K562 (cell line): ENCODE measurements around the gene SMARCC1. TPM values are rescaled to one million over a fixed set of nuclear protein-coding genes. Genes with fewer than 3 reads are reported as not detected.

Experiments used
- ATAC-seq: fragments of 200-7000 bp; cut with Tn5 transposase; 3 replicates; pipeline ENCODE4 v1.9.1; 2020; ENCODE audit warnings: moderate library complexity
- BruUV-seq: library from RNA; stranded (reverse); fragments of 400-500 nt; replicated peaks from 2 replicates; lab custom pipeline; 2021; lab: Mats Ljungman, UMichigan
- CTCF ChIA-PET: fragments of 300-600 bp; formaldehyde crosslinking; extraction: SDS; loops from one replicate; lab custom pipeline; 2021; ENCODE audit warnings: low intra/inter-chr PET ratio; lab: Yijun Ruan, JAX
- POLR2A ChIA-PET: fragments of 300-600, 350-650 bp; sonication (Branson Sonifier 250); formaldehyde crosslinking; extraction: SDS; loops from one replicate; lab custom pipeline; 2021; ENCODE audit warnings: antibody characterized with exemption, inconsistent platforms; lab: Yijun Ruan, JAX
- DNase-seq, 4 experiments: peaks; one replicate each; pipeline versions ENCODE4 v3.0.0 to v3.0.0-alpha.2; 2011 to 2018; ENCODE audit warnings: low spot score in 3 of 4, mixed read lengths in 3 of 4; ENCODE audit errors: extremely low read depth in 1 of 4
- FAIRE-seq: peaks from 2 replicates; lab custom pipeline; 2011; peaks lifted over from hg19 to GRCh38; lab: Jason Lieb, UNC
- H2AFZ ChIP-seq: 2 replicates; pipeline ENCODE4 v1.6.0; 2011; ENCODE audit warnings: low read depth, low read length, control low read depth, inconsistent platforms
- H3K27ac ChIP-seq: fragments of 200-600 bp; 3 replicates; pipeline ENCODE4 v1.8.0; 2011; ENCODE audit warnings: low read depth, mild to moderate bottlenecking, control low read depth, inconsistent platforms, low read length, moderate library complexity, mixed read lengths; ENCODE audit errors: extremely low read depth
- H3K27me3 ChIP-seq, 2 experiments: fragments of 300-600 bp in 1 of 2; 2 replicates in 1 of 2; 3 replicates in 1 of 2; pipeline versions ENCODE4 v1.6.0 to v1.8.0; 2011; ENCODE audit warnings: inconsistent platforms in 2 of 2, low read length in 2 of 2, mild to moderate bottlenecking in 1 of 2, mixed read lengths in 1 of 2, moderate library complexity in 1 of 2; ENCODE audit not compliant: control insufficient read depth in 2 of 2, insufficient read depth in 2 of 2
- H3K36me3 ChIP-seq: fragments of 300-600 bp; 3 replicates; pipeline ENCODE4 v1.8.0; 2011; ENCODE audit warnings: mild to moderate bottlenecking, low read length, inconsistent platforms; ENCODE audit not compliant: control insufficient read depth, insufficient read depth
- H3K4me1 ChIP-seq, 2 experiments: fragments of 200-600 bp in 1 of 2; replicated peaks in 1 of 2; 2 replicates in 1 of 2; 3 replicates in 1 of 2; pipeline versions ENCODE4 v1.5.1 to v1.8.0; 2011; ENCODE audit warnings: inconsistent platforms in 2 of 2, low read length in 2 of 2, mild to moderate bottlenecking in 1 of 2, mixed read lengths in 1 of 2, moderate library complexity in 1 of 2; ENCODE audit not compliant: control insufficient read depth in 2 of 2, insufficient read depth in 2 of 2
- H3K4me2 ChIP-seq: 2 replicates; pipeline ENCODE4 v1.6.1; 2011; ENCODE audit warnings: low read length, control low read depth, inconsistent platforms, mixed read lengths; ENCODE audit not compliant: insufficient read depth
- H3K4me3 ChIP-seq: fragments of 200-600 bp; sonication (generic), shearing (Covaris generic); 2 replicates; pipeline ENCODE4 v1.5.1; 2016; ENCODE audit warnings: control low read depth, inconsistent platforms
- H3K79me2 ChIP-seq: fragments of 200-600 bp; 3 replicates; pipeline ENCODE4 v1.8.0; 2011; ENCODE audit warnings: low read length, inconsistent platforms; ENCODE audit not compliant: control insufficient read depth, insufficient read depth
- H3K9ac ChIP-seq, 2 experiments: 2 replicates each; pipeline versions ENCODE4 v1.6.0 to v1.6.1; 2011; ENCODE audit warnings: low read depth in 2 of 2, low read length in 2 of 2, control low read depth in 1 of 2, inconsistent platforms in 1 of 2, mild to moderate bottlenecking in 1 of 2, mixed read lengths in 1 of 2; ENCODE audit not compliant: insufficient read depth in 1 of 2
- H3K9me1 ChIP-seq: one replicate; pipeline ENCODE4 v1.6.0; 2011; ENCODE audit warnings: inconsistent platforms, mild to moderate bottlenecking, low read length, moderate library complexity; ENCODE audit not compliant: control insufficient read depth, insufficient read depth
- H3K9me3 ChIP-seq: replicated peaks from 2 replicates; pipeline ENCODE4 v1.5.1; 2011; ENCODE audit warnings: low read depth, low read length, inconsistent platforms; ENCODE audit not compliant: control insufficient read depth, insufficient read depth
- H4K20me1 ChIP-seq: replicated peaks from 2 replicates; pipeline ENCODE4 v1.6.1; 2011; ENCODE audit warnings: low read length, inconsistent platforms, mixed read lengths; ENCODE audit not compliant: control insufficient read depth, insufficient read depth
- CHD1 ChIP-seq: fragments of 200-600 bp; sonication (generic); IDR thresholded peaks from one replicate; pipeline ENCODE4 v1.6.1; 2012; ENCODE audit warnings: mild to moderate bottlenecking, moderate library complexity, low read length, inconsistent platforms
- FOXK2 ChIP-seq, 2 experiments: fragments of 450-650 bp; IDR thresholded peaks in 1 of 2; conservative IDR thresholded peaks in 1 of 2; 2 replicates each; pipeline ENCODE4 v1.6.1; 2016; ENCODE audit warnings: low read depth in 2 of 2, mild to moderate bottlenecking in 1 of 2
- HDAC1 ChIP-seq, 2 experiments: fragments of 450-650 bp; IDR thresholded peaks; 2 replicates each; pipeline ENCODE4 v1.6.1; 2016 to 2017; ENCODE audit warnings: inconsistent platforms in 1 of 2, mild to moderate bottlenecking in 1 of 2, moderate library complexity in 1 of 2
- HDAC2 ChIP-seq: fragments of 450-650 bp; IDR thresholded peaks from 2 replicates; pipeline ENCODE4 v1.6.1; 2016; ENCODE audit warnings: mild to moderate bottlenecking
- KAT8 ChIP-seq: fragments of 450-650 bp; IDR thresholded peaks from 2 replicates; pipeline ENCODE4 v1.6.1; 2016; ENCODE audit warnings: low read depth, mild to moderate bottlenecking
- MCM5 ChIP-seq: fragments of 450-650 bp; IDR thresholded peaks from 2 replicates; pipeline ENCODE4 v1.6.1; 2016; ENCODE audit warnings: low read depth
- POU5F1 ChIP-seq: fragments of 150-350 bp; IDR thresholded peaks from 2 replicates; pipeline ENCODE4 v1.6.1; 2014; ENCODE audit warnings: borderline replicate concordance, low read length, low read depth, mild to moderate bottlenecking; ENCODE audit not compliant: partially characterized antibody
- RBM25 ChIP-seq: fragments of 200-400 bp; formaldehyde crosslinking; IDR thresholded peaks from 2 replicates; pipeline ENCODE4 v1.6.1; 2018; ENCODE audit warnings: low read length, low read depth, moderate library complexity; ENCODE audit not compliant: severe bottlenecking
- TCFL5 ChIP-seq: fragments of 250-450 bp; sonication (Bioruptor Pico); conservative IDR thresholded peaks from 2 replicates; pipeline ENCODE4 v1.6.1; 2021; ENCODE audit warnings: mild to moderate bottlenecking, moderate library complexity, matching md5 sums
- TEAD1 ChIP-seq, 2 experiments: fragments of 450-650 bp in 1 of 2; sonication (generic) in 1 of 2; formaldehyde crosslinking; IDR thresholded peaks; 2 replicates each; pipeline versions ENCODE4 v1.4.0 to v1.8.0; 2020 to 2022; ENCODE audit warnings: mild to moderate bottlenecking in 2 of 2, missing genetic modification reagents in 1 of 2
- THRAP3 ChIP-seq: fragments of 450-650 bp; IDR thresholded peaks from 2 replicates; pipeline ENCODE4 v1.6.1; 2016; ENCODE audit warnings: mild to moderate bottlenecking, inconsistent platforms, borderline replicate concordance
- ZFP1 ChIP-seq: fragments of 450-650 bp; formaldehyde crosslinking; IDR thresholded peaks from 2 replicates; pipeline ENCODE4 v1.4.0; 2020; ENCODE audit warnings: mild to moderate bottlenecking, mixed read lengths
- ZNF121 ChIP-seq: sonication (generic); formaldehyde crosslinking; conservative IDR thresholded peaks from 2 replicates; pipeline ENCODE4 v1.8.0; 2022; ENCODE audit warnings: missing genetic modification reagents
- WGBS: fragments of 100-300 bp; shearing (Covaris generic); methylation state at CpG from one replicate; pipeline ENCODE4 v1.1.6; 2016; ENCODE audit warnings: low coverage, mixed read lengths; ENCODE audit not compliant: insufficient coverage; ENCODE audit errors: missing lambda C conversion rate; 5-methylcytosine and 5-hydroxymethylcytosine counted together
- in situ Hi-C: fragments of 300-500 bp; cut with MboI; formaldehyde crosslinking; loops from 4 replicates; pipeline ENCODE4 v1.15.0; 2018; ENCODE audit warnings: inconsistent platforms, mixed read lengths
- intact Hi-C: fragments of 100-400 bp; cut with micrococcal nuclease; formaldehyde crosslinking; loops from 2 replicates; pipeline ENCODE4 v1.14.2; 2022
- polyA plus RNA-seq, 8 experiments: library from polyadenylated mRNA; depleted of rRNA in 4 of 8; stranded (reverse) in 5 of 8; unstranded in 3 of 8; fragments of >200 nt; fragmentation: Nextera tagmentation in 2 of 8; fragmentation: Illumina TruSeq in 1 of 8; extraction: Ambion mirVana in 2 of 8; extraction: Trizol in 1 of 8; gene quantifications; 2 replicates each; pipeline versions ENCODE4 v1.2.1 to v1.2.3, GENCODE V29; 2011 to 2014; ENCODE audit warnings: inconsistent platforms in 1 of 8, missing spikeins in 1 of 8
- total RNA-seq, 7 experiments: library from RNA; depleted of rRNA in 6 of 7; stranded (reverse); fragments of >200 nt in 6 of 7; fragmentation: Illumina TruSeq in 2 of 7; extraction: Trizol in 2 of 7; gene quantifications; 2 replicates each; pipeline versions ENCODE4 v1.2.1 to v1.2.3, GENCODE V29; 2011 to 2021; ENCODE audit warnings: low replicate concordance in 1 of 7
- TF ChIP-seq, protein P1 (sequence below): sonication (generic); formaldehyde crosslinking; IDR thresholded peaks from 2 replicates; pipeline ENCODE4 v1.8.1; 2023; ENCODE audit warnings: mild to moderate bottlenecking, missing genetic modification reagents
- TF ChIP-seq, protein P2 (sequence below), 2 experiments: fragments of 450-650 bp in 1 of 2; sonication (generic) in 1 of 2; formaldehyde crosslinking; conservative IDR thresholded peaks; 2 replicates each; pipeline versions ENCODE4 v1.4.0 to v1.8.1; 2020 to 2022; ENCODE audit warnings: mild to moderate bottlenecking in 1 of 2, missing genetic modification reagents in 1 of 2

The SMARCC1 gene
- total and polyA plus RNA-seq, 9 of the 15 experiments (the other 6 are each of a cell fraction or from before 2014, with no cell fraction given) = 20.7 to 199 (median 66.0) TPM

DNA sequence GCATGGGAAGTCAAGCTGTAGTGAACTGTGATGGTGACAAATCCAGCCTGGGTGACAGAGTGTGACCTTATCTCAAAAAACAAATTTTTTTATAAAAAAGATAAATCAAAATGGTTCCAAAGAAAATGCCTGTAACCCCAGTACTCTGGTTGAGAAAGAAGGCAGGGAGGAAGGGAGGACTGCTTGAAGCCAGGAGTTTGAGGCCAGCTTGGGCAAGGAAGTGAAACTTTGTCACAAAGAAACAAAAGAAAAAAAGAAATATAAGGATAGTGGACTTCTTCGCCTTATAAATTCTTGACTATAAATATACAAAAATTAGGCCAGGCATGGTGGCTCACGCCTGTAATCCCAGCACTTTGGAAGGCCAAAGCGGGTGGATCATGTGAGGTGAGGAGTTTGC, 34.1 kb downstream of the SMARCC1 start:
- H2AFZ ChIP-seq = no peak overlapping the region
- no peak overlapping the region for H3K27ac ChIP-seq
- no peaks in the 10 kb centered on the region for H3K27me3 ChIP-seq
- H3K9me3 ChIP-seq = no peaks in the 10 kb centered on the region
- no peak for TF ChIP-seq ZFP1 (CRISPR knock-in tag)
- TF ChIP-seq, all 486 proteins: peak for 0
- H3K4me3 ChIP-seq = no peak overlapping the region
- 95% methylated on average over 3 of the region's 3 CpGs for WGBS
- FAIRE-seq = no peak
- intact Hi-C loops (no loop called here), in situ Hi-C loops (no loop called here)
- CTCF ChIA-PET = no interaction called here
- no TSS peak for BruUV-seq
- ATAC-seq = no peak
- peaks cover 87% of the 10 kb centered on the region for H3K79me2 ChIP-seq
- H3K9me1 ChIP-seq = no peaks in the 10 kb centered on the region
- H3K36me3 ChIP-seq = peaks cover 65% of the 10 kb centered on the region
- no peak overlapping the region for H3K9ac ChIP-seq
- peaks cover 0 to 3% of the 10 kb centered on the region in 2 experiments; a peak in 1 of 5 replicates for H3K4me1 ChIP-seq
- no peak for DNase-seq
- POLR2A ChIA-PET = interaction anchor here (1.1 kb wide), 1 partner anchor 13 kb away, joined by 6 read pairs; no protein-coding TSS in a partner anchor
- H3K4me2 ChIP-seq = no peak overlapping the region
- H4K20me1 ChIP-seq = peaks cover 8% of the 10 kb centered on the region; the same call in 1 of the 2 replicates

DNA sequence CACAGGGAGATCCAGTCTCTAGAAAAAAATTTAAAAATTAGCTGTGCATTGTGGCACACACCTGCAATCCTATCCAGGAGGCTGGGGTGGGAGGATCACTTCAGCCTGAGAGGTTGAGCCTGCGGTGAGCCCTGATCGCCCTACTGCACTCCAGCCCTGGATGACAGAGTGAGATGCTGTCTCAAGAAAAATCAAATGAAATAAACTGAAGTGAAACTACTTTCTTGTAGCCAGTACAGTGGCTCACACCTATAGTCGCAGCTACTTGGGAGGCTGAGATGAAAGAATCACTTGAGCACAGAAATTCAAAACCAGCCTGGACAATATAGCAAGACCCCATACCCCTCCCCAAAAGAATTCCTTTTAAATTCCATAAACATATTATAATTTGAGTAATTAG, 35.4 kb downstream of the SMARCC1 start:
- in situ Hi-C loops = no loop called here
- H3K79me2 ChIP-seq = peaks cover 89% of the 10 kb centered on the region
- no peaks in the 10 kb centered on the region for H3K9me3 ChIP-seq
- no peak for ATAC-seq
- H3K36me3 ChIP-seq = peaks cover 68% of the 10 kb centered on the region
- no peaks in the 10 kb centered on the region; a peak in 1 of 5 replicates for H3K4me1 ChIP-seq
- POLR2A ChIA-PET = interaction anchor here (2.3 kb wide), 1 partner anchor 12 kb away, joined by 5 read pairs; no protein-coding TSS in a partner anchor
- WGBS = 95% methylated on average over 3 of the region's 3 CpGs
- TF ChIP-seq HDAC2 = no peak
- TF ChIP-seq TEAD1 (CRISPR knock-in tag; IDR thresholded peaks at IDR 0.05) = no peak
- TF ChIP-seq, protein P1, sequence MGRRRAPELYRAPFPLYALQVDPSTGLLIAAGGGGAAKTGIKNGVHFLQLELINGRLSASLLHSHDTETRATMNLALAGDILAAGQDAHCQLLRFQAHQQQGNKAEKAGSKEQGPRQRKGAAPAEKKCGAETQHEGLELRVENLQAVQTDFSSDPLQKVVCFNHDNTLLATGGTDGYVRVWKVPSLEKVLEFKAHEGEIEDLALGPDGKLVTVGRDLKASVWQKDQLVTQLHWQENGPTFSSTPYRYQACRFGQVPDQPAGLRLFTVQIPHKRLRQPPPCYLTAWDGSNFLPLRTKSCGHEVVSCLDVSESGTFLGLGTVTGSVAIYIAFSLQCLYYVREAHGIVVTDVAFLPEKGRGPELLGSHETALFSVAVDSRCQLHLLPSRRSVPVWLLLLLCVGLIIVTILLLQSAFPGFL (CRISPR knock-in tag) = no peak
- peak; percentile 78 for TF ChIP-seq ZNF121 (CRISPR knock-in tag)
- no peak for TF ChIP-seq KAT8
- TF ChIP-seq MCM5 = no peak
- TF ChIP-seq, protein P2, sequence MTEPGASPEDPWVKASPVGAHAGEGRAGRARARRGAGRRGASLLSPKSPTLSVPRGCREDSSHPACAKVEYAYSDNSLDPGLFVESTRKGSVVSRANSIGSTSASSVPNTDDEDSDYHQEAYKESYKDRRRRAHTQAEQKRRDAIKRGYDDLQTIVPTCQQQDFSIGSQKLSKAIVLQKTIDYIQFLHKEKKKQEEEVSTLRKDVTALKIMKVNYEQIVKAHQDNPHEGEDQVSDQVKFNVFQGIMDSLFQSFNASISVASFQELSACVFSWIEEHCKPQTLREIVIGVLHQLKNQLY (CRISPR knock-in tag; conservative IDR thresholded peaks at IDR 0.05) = no peak
- no peak for TF ChIP-seq TCFL5 (CRISPR knock-in tag)
- TF ChIP-seq HDAC1 (IDR thresholded peaks at IDR 0.05) = no peak
- no peak for TF ChIP-seq THRAP3
- TF ChIP-seq CHD1 = no peak
- TF ChIP-seq FOXK2 (conservative IDR thresholded peaks at IDR 0.05 in 1 of 2, IDR thresholded peaks at IDR 0.05 in 1 of 2; ENCODE audit: low read depth in 2 of 2) = no peak
- peak; percentile 68 for TF ChIP-seq RBM25
- no peak for TF ChIP-seq POU5F1
- TF ChIP-seq, all 486 proteins: peak for 2
- intact Hi-C loops = no loop called here
- Histone ChIP-seq H2AFZ (no peak overlapping the region), H3K27me3 (no peaks in the 10 kb centered on the region), H3K4me3 (no peak overlapping the region), H3K9me1 (no peaks in the 10 kb centered on the region), H3K4me2 (no peak overlapping the region), H3K9ac (no peak overlapping the region), H3K27ac (no peak overlapping the region), H4K20me1 (peaks cover 8% of the 10 kb centered on the region; the same call in 1 of the 2 replicates)
- CTCF ChIA-PET = no interaction called here
- DNase-seq (no peak), FAIRE-seq (no peak)
- BruUV-seq = no TSS peak
